ENCODE measurements around the gene FOXP1. TPM values are rescaled to one million over a fixed set of nuclear protein-coding genes. Genes with fewer than 3 reads are reported as not detected.

The FOXP1 gene
- total and polyA plus RNA-seq, 2 of the 8 experiments (the other 6 are each of a cell fraction or from before 2014, with no cell fraction given): 13.9 to 25.4 TPM

- Histone ChIP-seq H3K36me3 (ENCODE audit: control insufficient read depth in 2 of 4, insufficient read depth in 4 of 4, low read length in 3 of 4) (no peaks in the 10 kb centered on the region), H3K9ac (replicated peaks in 1 of 4; ENCODE audit: extremely low read depth in 1 of 4, low read depth in 3 of 4, low read length in 3 of 4) (no peak overlapping the region), H2BK5ac (ENCODE audit: low read depth, low read length) (no peak overlapping the region), H4K8ac (ENCODE audit: extremely low read depth, insufficient read depth, low read length) (no peak overlapping the region), H3K4me3 (ENCODE audit: extremely low read depth in 1 of 4, insufficient read depth in 2 of 4, low read depth in 3 of 4, low read length in 4 of 4) (no peak overlapping the region), H3K4me1 (replicated peaks in 1 of 4; ENCODE audit: control insufficient read depth in 3 of 4, insufficient read depth in 4 of 4, low read length in 3 of 4) (no peaks in the 10 kb centered on the region), H4K5ac (ENCODE audit: insufficient read length, low read depth, low read length) (no peak overlapping the region), H3K56ac (replicated peaks; ENCODE audit: insufficient read length, low read depth, low read length) (no peak overlapping the region), H3K23me2 (ENCODE audit: low read depth, low read length) (no peaks in the 10 kb centered on the region), H4K20me1 (replicated peaks in 1 of 2; ENCODE audit: control insufficient read depth in 1 of 2, insufficient read depth in 2 of 2, low read length in 2 of 2) (no peaks in the 10 kb centered on the region), H3K27me3 (replicated peaks in 1 of 4; ENCODE audit: control insufficient read depth in 3 of 4, extremely low read depth in 1 of 4, insufficient read depth in 3 of 4, low read length in 3 of 4) (no peaks in the 10 kb centered on the region), H3K4me2 (ENCODE audit: insufficient read depth in 1 of 2, low read depth in 2 of 2, low read length in 2 of 2) (no peak overlapping the region), H3K9me3 (ENCODE audit: insufficient read depth in 2 of 2, low read depth in 1 of 2, low read length in 1 of 2) (no peaks in the 10 kb centered on the region; a peak in 1 of 4 replicates), H2BK15ac (ENCODE audit: low read length) (no peak overlapping the region), H2BK120ac (replicated peaks; ENCODE audit: low read depth, low read length) (no peak overlapping the region), H3K23ac (ENCODE audit: insufficient read length) (no peak overlapping the region), H2BK12ac (ENCODE audit: low read depth, low read length) (no peak overlapping the region), H3K79me1 (ENCODE audit: low read depth, low read length) (no peaks in the 10 kb centered on the region), H2BK20ac (ENCODE audit: low read length) (no peak overlapping the region), H2AK5ac (ENCODE audit: low read depth, low read length) (no peak overlapping the region), H3K27ac (ENCODE audit: low read depth, low read length) (no peak overlapping the region), H2AFZ (ENCODE audit: low read length) (no peak overlapping the region), H3K4ac (replicated peaks; ENCODE audit: insufficient read length, low read depth, low read length) (no peak overlapping the region), H3K18ac (ENCODE audit: extremely low read depth, low read length) (no peak overlapping the region), H3K14ac (ENCODE audit: insufficient read length) (no peak overlapping the region), H4K91ac (replicated peaks; ENCODE audit: insufficient read length, low read length) (no peak overlapping the region), H3K79me2 (ENCODE audit: control insufficient read depth in 1 of 2, insufficient read depth in 2 of 2, low read length in 2 of 2) (no peaks in the 10 kb centered on the region)
- TF ChIP-seq CHD2 (IDR thresholded peaks at IDR 0.05; ENCODE audit: low read length): no peak
- TF ChIP-seq HDAC2 (IDR thresholded peaks at IDR 0.05; ENCODE audit: borderline replicate concordance in 1 of 2, low read depth in 2 of 2, low read length in 2 of 2): no peak
- TF ChIP-seq PHF8 (conservative IDR thresholded peaks at IDR 0.05; ENCODE audit: low read depth, low read length): no peak
- 74% methylated on average over 5 of the region's 5 CpGs; no CpG with 5 or more reads in 1 of the 2 experiments for WGBS, 2 experiments (ENCODE audit: extremely low coverage in 1 of 2, insufficient coverage in 1 of 2, insufficient read length in 1 of 2, insufficient replicate concordance in 2 of 2, low coverage in 1 of 2, low lambda C conversion rate in 2 of 2, missing lambda C conversion rate in 1 of 2)
- FAIRE-seq: no peak
- ChIA-PET CTCF (ENCODE audit: partially characterized antibody) (no interaction called here), POLR2A (ENCODE audit: partially characterized antibody) (no interaction called here)
- DNase-seq (ENCODE audit: low read depth in 1 of 2, low spot score in 2 of 2): no peak
These were observed 23.1 kb upstream of the FOXP1 start for GRCh38 chr3:71606582-71606981.

All from H1 (cell line).